Tibial nerve (tissue), 4 donors: ENCODE data around the gene FPGS.

ENCODE experiments used
- CTCF ChIP-seq, 5 experiments: fragments of 200-600 bp in 3 of 5; fragments of 450-650 bp in 2 of 5; sonication (generic) in 3 of 5; IDR thresholded peaks; one replicate each; pipeline ENCODE4 v1.5.1; 2016 to 2019; ENCODE audit warnings: antibody characterized with exemption in 5 of 5, mild to moderate bottlenecking in 3 of 5, moderate library complexity in 2 of 5
- EP300 ChIP-seq, 2 donors: sonication (generic); formaldehyde crosslinking; IDR thresholded peaks; one replicate each; pipeline ENCODE4 v1.6.1; 2017; ENCODE audit warnings: antibody characterized with exemption in 2 of 2, mild to moderate bottlenecking in 1 of 2

DNA sequence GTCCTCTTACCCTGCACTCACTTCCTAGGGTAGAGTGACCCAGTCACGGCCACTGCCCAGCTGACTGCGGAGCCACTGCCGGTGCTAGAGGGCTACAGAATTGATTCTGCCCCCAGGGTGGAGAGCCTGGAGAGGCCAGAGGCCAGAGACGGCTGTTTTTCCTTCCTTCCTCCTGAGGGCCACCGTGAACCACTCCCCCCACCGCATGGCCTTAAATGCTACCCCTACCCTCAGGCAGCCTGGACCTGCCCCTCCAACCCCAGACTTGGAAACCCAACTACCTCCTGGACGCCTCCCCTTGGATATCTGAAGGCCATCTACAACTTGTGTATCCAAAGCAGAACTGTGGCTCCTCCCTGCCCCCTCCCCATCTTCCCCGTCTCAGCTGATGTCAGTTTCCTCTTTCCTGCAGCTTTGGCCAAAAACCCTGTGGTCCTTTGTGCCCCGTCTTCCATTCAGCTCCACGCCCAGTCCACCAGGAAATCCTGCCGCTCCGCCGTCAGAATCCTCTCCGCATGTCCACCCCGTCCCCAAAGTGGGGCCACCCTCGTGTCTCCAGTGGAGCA, 40.5 kb upstream of the FPGS start:
- no peak for TF ChIP-seq CTCF (IDR thresholded peaks at IDR 0.05)
- no peak for TF ChIP-seq EP300 (IDR thresholded peaks at IDR 0.05)
